ENCODE data around the gene RNASE2.

GRCh38 chr14:20907214-20907613 is 48.1 kb upstream of the RNASE2 start:
- TF ChIP-seq CTCF (IDR thresholded peaks at IDR 0.05) (no peak), POLR2A (IDR thresholded peaks at IDR 0.05) (no peak)
